Stimulated activated CD8-positive, alpha-beta memory T cell treated with anti-CD3 and anti-CD28 coated beads, Interleukin-7, amount 100 ng/mL, for 1 hour (primary cell): ENCODE results near the gene ZFAND3.
"Not testable (repeated sequence)": the region's sequence is repeated elsewhere in the genome, so short reads cannot be mapped to it uniquely, and the experiment has no call there.

Experiments used
- DNase-seq, 2 donors: peaks; one replicate each; pipeline ENCODE4 v3.0.0-alpha.2; 2020; ENCODE audit warnings: low read depth in 2 of 2

The ZFAND3 gene

DNA sequence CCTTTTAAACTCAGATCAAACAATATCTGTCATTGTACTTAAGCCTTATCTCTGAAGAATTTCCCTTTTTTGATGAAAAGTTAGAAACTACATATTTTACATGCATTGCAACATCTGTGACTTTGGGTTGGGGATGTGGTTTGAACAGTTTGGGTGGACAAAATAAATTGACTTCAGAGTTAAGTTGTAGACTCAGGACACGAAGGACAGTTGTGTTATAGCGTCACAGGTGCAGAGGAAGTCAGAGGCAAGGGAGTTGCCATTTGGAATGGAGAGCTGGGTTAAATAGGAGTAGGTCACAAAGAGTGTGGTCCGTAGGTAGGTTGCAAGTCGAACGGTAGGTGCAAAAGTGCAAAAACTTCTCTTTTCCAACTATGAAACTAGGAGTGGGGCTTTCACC is 46.0 kb downstream of the ZFAND3 start:
- DNase-seq: no peak

DNA sequence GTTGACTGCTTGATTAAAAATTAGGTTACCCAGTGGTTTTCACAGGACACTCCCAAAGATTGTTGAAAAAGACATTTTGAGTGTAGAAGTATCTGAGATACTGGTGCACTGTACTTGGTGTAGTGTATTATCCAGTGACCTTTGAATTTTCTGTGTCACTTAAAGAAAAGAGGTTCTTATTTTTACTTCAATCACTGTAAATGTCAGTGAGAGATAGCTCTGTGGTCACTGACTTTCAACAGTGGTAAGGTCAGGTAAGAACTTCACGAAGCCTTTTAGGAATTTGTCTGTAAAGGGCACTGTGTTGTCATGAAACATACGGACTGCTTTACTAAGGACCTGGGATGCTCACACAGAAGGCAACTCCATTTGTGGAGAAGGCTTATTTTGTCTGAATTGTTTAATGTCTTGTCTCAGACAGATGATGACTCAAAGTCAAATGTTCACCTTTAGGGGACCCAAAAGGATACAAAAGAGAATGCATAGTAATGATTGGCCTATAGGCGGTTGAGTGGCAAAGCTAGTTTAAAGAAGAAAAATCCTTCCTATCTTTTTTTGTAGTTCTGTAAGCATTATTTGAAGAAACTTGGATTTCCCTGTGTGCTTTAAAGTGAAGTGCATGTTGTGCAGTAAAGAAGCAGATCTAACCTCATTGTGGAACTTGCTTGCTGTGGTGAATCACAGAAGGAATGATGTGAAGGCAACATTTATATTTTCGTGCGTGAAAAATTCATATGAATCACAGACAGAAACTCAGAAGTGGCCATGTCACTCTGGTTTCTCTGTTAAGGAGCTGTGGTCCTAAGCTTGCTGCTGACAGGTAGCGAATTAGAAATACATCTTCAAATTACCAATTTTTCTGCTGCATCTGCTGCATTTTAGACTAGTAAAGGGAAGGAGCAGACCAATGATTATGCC is 47.3 kb downstream of the ZFAND3 start:
- no peak for DNase-seq

DNA sequence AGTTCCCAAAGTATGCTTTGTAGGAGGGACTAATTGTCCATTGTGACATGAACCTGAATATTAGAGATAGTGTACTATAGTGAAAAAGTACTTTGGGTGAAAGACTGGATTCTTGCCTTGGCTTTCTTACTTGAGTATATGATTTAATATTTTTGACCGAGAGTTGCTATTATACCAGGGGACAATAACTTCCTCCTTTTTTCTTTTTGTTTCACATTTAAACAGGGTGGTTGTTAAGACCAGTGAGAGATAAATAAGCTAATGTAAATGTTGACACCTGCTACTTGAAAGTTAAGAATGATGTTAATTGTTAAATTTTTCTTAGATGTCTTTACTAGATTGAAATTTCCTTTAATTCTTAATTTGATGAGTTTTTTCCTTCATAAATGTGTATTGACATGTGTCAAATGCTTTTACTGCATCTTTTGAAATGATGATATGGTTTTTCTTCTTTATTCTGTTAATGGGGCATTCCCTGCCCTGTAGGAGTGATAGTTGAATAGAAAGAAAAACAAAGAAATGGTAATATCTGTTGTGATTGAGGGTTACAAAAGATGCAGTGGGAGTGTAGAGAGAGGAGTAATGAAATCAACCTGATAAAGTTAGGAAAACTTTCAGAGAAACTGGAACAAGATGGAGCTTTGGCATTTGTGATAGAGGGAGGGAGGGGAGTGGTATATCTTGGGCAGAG is 48.4 kb downstream of the ZFAND3 start:
- DNase-seq: no peak

DNA sequence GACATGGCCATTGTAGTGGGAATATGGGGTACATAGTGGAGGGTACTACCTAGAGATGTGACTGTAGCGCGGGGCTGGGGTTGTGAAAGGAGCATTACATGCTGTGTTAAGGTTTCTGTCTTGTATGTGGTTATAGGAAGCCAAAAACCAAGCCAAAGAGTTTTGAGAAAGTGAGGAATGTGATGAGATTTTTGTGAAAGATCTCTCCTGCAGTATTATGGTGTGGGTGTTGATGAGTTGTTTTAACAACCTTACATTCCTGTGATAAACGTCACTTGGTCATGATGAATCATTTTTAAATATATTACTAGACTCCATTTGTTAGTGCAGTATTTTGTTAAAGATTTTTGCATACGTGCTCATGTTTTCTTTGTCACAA is 48.9 kb downstream of the ZFAND3 start:
- DNase-seq: no peak

DNA sequence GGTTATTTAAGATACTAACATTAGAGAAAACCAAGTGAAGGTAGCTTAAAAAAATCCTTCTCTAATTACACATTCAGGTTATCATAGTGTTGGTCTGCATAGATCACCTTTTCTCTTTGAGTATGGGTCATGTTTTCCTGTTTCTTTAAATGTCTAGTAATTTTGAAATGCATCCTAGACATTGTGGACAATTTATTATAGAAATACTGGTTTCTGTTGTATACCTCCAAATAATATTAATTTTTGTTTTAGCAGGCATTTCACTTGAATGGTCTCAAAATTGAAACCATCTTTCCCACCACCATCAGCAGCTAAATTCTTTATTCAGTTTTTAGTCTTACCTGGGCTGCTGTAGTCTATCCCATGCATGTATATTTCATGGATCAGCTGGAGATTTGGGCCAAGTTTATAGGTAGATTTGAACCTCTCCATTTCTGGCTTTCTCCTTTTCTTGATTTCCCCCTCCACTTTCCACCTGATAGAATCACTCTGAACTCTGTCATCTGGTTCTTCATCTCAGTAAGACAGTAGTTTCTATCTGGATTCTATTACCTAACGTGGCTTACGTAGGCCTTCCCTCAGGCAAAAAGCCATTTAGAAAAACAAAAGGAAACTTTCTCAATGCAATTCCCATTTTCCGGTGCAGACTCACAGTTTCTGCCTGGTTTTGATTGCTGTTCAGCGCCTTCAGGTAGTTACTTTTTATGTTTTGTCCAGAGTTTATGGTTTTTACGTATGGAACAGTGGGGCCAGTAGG is 52.3 kb downstream of the ZFAND3 start:
- no peak for DNase-seq

DNA sequence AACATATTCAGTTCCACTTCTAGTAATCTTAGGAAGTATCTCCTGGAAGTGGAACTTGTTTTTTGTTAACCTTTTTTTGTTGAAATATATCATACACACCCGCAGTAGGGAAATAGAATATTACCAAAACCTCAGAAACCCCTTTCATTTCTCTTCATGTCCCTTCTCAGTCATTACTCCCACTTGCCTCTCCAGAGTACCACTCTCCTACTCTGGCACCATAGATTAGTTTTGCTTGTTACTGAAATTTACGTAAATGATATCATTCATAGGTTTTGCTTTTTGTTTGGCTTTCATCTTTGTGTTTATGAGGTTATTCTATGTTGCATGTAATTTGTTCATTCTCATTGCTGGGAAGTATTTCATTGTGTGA is 52.8 kb downstream of the ZFAND3 start:
- DNase-seq: no peak

DNA sequence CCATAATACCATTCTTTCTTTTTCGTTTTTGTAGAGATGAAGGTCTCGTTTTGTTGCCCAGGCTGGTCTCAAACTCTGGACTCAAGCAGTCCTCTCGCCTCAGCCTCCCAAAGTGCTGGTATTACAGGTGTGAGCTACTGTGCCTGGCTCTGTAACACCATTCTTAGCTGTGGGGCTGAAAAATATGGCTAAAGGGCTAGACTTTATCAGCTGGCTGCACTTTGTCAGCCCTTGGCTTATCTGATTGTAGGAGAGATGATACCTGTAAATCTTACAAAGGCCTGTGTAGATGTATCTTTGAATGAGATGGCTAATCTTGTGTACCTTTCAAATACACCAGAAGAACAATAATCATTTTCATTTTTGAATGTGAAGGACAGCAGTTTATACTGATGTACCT is 55.2 kb downstream of the ZFAND3 start:
- no peak for DNase-seq

DNA sequence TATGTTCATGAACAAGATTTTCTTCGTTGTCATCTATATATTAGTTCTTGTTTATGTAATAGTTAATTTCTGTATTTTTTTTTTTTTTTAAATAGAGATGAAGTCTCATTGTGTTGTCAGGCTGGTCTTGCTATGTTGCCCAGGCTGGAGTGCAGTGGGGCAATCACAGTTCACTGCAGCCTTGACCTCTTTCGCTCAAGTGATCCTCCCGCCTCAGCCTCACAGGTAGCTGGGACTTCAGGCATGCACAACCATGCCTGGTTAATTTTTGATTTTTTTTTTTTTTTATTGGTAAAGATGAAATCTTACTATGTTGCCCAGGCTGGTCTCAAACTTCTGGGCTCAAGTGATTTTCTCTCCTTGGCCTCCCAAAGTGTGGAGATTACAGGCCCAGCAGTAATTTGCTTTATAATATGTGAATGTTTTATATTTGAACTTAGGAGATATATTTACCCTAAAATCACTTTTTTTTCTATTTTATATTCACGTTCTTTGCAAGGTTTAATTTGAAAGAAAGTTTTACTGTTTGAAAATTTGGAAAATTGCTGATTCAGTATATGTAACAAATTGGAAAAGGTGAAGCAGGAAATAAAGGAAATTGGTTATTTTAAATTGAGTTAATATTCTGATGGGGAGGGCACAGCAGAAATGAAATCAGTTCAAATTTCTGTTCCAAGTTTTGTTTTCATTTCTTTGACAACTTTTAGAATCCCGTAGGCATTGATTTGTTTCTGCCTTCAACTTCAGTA is 56.2 kb downstream of the ZFAND3 start:
- no peak for DNase-seq

DNA sequence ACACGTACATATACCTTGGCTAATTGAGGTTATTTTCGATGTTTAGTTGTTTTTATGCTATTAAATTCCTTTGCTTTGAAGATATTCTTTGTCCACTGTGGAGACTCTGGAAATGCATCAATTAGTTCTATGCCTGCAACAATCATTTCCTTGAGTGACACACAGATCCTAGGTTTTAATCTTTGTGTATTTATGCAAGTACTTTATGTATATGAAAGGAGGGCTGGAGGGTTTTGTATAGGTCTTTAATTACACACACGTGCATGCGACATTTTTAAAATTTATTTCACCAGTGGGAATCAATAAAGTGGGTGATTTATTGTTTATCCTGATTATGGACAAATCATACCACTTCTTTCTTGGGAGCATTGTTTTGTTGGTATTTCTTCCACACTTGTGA is 57.3 kb downstream of the ZFAND3 start:
- DNase-seq: no peak

DNA sequence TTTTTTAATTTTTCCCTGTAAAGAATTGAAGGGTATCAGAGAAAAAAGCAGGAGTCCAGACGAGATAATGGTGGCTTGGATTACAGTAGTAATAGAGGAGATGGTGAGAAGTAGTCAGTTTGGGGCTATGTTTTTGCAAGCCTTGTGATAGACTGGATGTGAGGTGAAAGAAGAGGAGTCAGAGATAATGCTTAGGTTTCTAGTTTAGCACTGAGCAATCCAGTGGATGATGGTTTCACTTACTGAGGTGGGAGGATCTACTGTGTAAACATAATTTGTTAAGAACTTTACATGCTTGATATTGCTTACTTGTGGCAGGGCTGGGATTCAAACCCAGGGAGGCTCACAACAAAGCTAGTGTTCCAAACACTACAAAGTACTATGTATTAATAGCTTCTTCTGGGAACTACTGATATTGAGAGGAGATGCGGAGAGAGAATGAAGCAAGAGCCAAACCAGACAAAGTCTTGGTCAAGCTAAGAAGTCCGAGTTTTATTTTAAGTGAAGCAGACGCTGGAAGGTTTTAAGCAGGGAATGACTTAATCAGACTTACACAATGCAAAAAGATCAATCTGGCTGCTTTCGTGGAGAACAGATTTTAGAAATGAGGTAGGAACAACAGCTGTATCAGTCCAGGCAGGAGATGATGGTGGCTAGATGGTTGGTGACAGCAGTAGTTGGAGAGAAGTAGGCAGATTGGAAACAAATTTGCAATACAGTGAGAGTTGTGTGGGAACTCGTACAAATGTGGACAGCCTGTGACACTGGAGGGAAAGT is 58.0 kb downstream of the ZFAND3 start:
- DNase-seq: no peak

DNA sequence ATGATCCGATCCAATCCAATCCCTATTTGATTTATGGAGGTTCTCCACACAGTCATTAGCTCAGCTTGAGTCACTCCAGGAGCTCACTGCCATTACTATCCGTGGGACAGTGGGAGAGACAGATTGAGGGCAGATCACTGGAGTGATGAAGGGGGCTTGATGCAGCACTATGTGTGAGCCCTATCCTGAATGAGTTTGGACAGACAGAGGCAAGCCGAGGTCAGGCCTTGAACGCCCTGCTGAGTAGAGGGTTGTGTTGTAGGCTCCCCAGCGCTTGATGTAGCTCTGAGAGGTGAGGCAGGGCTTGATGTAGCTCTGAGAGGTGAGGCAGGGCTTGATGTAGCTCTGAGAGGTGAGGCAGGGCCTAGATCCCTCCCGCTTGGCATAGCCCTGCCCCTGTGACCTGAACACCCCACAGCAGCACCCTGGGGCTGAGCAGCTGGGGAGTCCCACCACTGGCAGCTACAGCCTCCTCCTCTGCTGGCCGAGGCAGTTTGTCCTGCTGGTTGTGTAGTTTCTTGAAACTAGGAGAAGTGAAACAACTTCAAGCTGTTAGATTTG is 58.7 kb downstream of the ZFAND3 start:
- no peak for DNase-seq

DNA sequence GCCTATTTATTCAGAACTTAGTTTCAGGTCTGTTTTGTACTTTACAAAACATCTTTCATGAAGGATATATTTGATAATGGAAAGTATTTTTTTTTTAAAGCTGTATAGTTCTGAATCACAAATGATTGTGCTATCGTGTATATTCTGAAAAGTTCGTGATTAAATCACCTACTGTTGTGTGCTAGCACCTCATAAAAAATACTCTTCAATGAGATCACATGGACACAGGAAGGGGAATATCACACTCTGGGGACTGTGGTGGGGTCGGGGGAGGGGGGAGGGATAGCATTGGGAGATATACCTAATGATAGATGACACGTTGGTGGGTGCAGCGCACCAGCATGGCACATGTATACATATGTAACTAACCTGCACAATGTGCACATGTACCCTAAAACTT is 61.1 kb downstream of the ZFAND3 start:
- not testable (repeated sequence) for DNase-seq

DNA sequence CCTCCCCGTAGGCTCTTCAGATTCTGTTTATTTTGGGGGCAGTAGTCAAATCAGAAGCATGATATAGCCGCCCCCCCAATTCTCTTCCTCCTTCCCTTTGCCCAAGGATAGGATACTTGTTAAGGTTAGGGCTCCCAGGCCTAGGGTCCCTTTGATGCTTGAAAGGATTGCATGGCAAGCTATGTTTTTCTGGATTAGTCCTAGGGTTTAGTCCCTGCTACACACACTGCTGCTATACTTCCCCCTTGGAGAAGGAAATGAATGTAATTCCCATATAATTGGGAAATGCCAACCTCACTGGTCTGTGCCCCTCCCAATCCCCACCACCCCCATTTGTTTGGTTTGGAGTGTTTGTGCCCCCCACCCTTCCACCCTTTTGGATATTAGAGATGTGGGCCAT is 62.8 kb downstream of the ZFAND3 start:
- no peak for DNase-seq

DNA sequence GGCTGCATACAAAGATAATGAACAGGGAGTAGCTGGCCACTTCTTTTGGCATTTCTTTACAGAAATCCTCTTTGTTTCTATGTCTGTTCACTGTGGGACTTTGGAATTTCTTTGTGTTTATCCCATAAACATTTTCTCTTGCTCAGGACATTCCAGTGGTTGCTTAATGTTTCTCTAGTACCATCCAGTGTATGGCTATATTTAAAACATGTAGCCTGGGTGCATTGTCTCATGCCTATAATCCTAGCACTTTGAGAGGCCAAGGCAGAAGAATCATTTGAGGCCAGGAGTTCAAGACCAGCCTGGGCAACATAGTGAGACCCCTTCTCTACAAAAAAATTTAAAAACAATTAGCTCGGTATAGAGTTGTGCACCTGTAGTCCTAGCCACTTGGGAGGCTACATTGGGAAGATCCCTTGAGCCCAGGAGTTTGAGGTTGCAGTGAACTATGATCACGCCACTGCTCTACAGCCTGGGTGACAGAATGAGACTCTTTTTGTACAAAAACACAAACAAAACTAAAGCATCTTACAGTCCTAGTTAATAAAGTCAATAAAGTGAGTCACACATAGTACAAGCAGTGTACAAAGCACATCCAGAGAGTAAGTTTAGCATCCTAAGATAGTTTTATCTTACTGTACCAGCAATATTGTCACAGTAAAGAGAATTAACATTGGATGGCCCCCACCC is 63.3 kb downstream of the ZFAND3 start:
- no peak for DNase-seq

DNA sequence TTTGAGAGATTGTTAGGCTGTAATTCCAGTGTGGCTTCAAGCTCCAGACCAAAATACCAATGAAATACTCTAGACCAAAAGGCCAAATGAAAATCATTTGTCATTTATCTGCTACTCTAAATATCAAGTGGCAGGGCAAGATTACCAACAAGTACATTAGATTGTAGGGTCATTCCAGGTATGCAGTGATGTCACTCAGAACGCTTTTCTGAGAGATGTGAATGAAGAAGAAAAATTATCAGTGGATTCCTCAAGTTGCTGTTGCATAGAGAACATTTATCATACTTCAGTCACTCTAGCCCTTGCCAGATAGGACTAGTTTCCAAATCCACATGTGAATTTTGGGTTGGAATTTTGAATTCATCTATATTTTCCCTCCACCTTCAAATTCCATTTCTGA is 65.0 kb downstream of the ZFAND3 start:
- no peak for DNase-seq

DNA sequence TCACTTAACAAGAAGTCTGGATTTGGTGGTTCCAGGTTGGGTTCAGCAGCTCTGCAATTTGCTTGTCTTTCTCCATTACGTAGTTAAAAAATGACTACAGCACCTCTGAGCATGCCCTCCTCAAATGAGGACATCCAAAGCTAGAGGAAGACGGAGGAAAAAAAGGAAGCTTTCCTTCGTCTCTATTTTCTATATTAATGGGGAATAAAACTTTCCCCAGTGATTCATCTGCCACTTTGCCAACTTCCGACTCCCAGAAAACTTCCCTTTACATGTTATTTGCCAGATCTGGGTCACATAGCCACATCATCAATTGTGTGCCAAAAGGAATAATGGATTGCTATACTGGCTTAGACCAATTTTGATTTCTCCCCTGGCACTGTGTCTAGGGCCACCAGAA is 69.5 kb downstream of the ZFAND3 start:
- no peak for DNase-seq

DNA sequence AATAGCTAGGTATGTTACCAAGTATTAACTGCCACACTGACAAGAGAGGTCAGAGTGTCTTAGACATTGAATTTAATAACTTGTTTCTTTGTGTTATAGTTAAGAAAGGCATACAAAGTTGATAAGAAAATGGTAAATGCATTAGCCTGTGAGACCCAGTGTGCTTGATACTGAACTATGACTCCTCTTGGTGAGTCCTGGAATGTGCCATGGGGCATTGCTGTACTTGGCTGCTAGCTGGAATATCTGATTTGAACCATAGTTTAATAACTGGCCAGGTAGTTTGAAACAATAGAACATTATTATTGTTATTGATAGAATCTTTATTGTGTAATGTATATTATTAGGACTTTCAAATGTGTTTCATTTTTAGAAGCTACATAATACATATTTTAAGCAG is 70.0 kb downstream of the ZFAND3 start:
- DNase-seq: no peak

DNA sequence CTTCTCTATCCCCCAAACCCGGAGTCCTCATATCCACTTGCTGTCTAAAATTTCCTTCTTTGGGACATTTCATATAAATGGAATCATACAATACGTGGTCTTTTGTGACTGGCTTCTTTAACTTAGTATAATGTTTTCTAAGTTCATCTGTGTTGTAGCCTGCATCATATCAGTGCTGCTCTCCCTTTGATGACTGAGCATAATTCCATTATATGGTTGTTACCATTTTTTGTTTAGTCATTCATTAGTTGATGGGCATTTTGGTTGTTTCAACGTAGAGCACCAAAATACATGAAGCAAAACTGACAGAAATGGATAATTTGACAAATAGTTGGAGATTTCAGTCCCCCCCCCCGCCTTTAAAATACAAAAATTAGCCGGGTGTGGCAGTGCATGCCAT is 71.5 kb downstream of the ZFAND3 start:
- no peak for DNase-seq

DNA sequence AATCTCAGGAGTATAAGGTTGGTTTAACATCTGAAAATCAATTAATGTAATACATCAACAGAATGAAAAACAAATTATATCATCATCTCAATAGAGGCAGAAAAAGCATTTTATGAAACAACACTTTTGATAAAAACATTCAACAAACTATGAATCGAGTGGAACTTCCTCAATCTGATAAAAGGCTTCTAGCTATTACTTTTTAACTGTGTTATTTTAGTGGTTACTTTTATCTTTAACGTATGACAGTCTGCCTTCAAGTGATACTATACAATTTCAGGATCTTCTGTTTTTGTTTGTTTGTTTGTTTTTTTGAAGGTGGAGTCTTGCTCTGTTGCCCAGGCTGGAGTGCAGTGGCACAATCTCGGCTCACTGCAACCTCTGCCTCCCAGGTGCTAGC is 73.7 kb downstream of the ZFAND3 start:
- no peak for DNase-seq

DNA sequence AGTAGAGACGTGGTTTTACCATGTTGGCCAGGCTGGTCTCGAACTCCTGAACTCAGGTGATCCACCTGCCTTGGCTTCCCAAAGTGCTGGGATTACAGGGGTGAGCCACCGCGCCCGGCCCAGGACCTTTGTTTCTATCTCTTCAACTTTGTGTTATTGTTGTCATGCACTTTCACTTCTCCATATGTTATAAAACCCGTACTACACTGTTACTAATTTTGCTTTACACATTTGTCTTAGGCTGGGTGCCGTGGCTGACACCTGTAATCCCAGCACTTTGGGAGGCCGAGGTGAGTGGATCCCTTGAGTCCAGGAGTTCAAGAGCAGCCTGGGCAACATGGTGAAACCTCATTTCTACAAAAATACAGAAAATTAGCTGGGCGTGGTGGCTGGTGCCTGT is 74.2 kb downstream of the ZFAND3 start:
- not testable (repeated sequence) for DNase-seq
